HEK293 (cell line): ENCODE data around the gene NEK7.

Experiments
- GLI4 ChIP-seq: fragments of 450-650 bp; formaldehyde crosslinking; IDR thresholded peaks from 2 replicates; pipeline ENCODE4 v1.5.1; 2016; ENCODE audit warnings: missing biosample characterization, missing genetic modification characterization
- PRDM1 ChIP-seq: fragments of 450-650 bp; formaldehyde crosslinking; IDR thresholded peaks from 2 replicates; pipeline ENCODE4; 2016; ENCODE audit warnings: missing biosample characterization, missing genetic modification characterization
- REST ChIP-seq: fragments of 450-650 bp; formaldehyde crosslinking; IDR thresholded peaks from 2 replicates; pipeline ENCODE4 v1.5.1; 2016; ENCODE audit warnings: missing biosample characterization, missing genetic modification characterization
- SALL2 ChIP-seq: fragments of 450-650 bp; formaldehyde crosslinking; IDR thresholded peaks from 2 replicates; pipeline ENCODE4 v1.5.0; 2017; ENCODE audit warnings: missing biosample characterization, mild to moderate bottlenecking, missing genetic modification characterization, borderline replicate concordance
- ZBTB7A ChIP-seq: fragments of 450-650 bp; formaldehyde crosslinking; IDR thresholded peaks from 2 replicates; pipeline ENCODE4 v1.5.1; 2016; ENCODE audit warnings: low read depth, missing biosample characterization, missing genetic modification characterization
- ZNF223 ChIP-seq: fragments of 450-650 bp; formaldehyde crosslinking; IDR thresholded peaks from 2 replicates; pipeline ENCODE4 v1.5.1; 2016; ENCODE audit warnings: missing biosample characterization, missing genetic modification characterization
- ZNF239 ChIP-seq: fragments of 450-650 bp; formaldehyde crosslinking; IDR thresholded peaks from 2 replicates; pipeline ENCODE4 v1.5.1; 2016; ENCODE audit warnings: missing biosample characterization, missing genetic modification characterization
- ZNF518A ChIP-seq: fragments of 450-650 bp; formaldehyde crosslinking; conservative IDR thresholded peaks from 2 replicates; pipeline ENCODE4 v1.5.1; 2016; ENCODE audit warnings: low read depth, missing biosample characterization, missing genetic modification characterization
- ZNF585B ChIP-seq: fragments of 450-650 bp; formaldehyde crosslinking; IDR thresholded peaks from 2 replicates; pipeline ENCODE4 v1.5.1; 2016; ENCODE audit warnings: missing biosample characterization, missing genetic modification characterization
- ZNF645 ChIP-seq: fragments of 450-650 bp; formaldehyde crosslinking; IDR thresholded peaks from 2 replicates; pipeline ENCODE4; 2016; ENCODE audit warnings: missing biosample characterization, missing genetic modification characterization
- ZNF670 ChIP-seq: fragments of 450-650 bp; formaldehyde crosslinking; IDR thresholded peaks from 2 replicates; pipeline ENCODE4 v1.5.1; 2016; ENCODE audit warnings: missing biosample characterization, missing genetic modification characterization, low read depth
- ZNF76 ChIP-seq: fragments of 450-650 bp; formaldehyde crosslinking; IDR thresholded peaks from 2 replicates; pipeline ENCODE4; 2016; ENCODE audit warnings: low read depth, missing biosample characterization, missing genetic modification characterization, borderline replicate concordance
- ZNF843 ChIP-seq: fragments of 450-650 bp; formaldehyde crosslinking; IDR thresholded peaks from 2 replicates; pipeline ENCODE4 v1.5.1; 2016; ENCODE audit warnings: missing biosample characterization, missing genetic modification characterization
- TF ChIP-seq, protein P1 (sequence below): fragments of 450-650 bp; formaldehyde crosslinking; IDR thresholded peaks from 2 replicates; pipeline ENCODE4 v1.5.1; 2016; ENCODE audit warnings: missing biosample characterization, missing genetic modification characterization

DNA sequence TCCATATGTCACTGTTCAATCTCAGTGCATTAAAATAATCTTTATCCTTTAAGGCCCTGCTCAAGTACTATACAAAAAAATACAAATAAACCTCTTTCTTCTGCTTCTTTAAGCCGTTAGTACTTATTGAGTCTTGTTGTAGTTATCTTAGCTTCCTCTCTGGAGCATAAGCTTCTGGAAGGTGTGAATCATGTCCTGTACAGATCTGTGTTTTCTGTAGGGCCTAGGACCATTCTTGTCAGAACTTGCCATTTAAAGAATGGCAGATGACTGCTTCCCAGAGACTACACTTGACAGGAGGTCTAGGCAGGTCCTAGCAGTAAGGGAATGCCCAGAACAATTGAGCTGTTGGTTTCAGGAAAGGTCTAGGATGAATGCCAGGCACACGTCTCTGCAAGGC lies 12.9 kb downstream of the NEK7 start:
- no peak for TF ChIP-seq PRDM1 (tag by site-specific recombination)
- TF ChIP-seq, protein P1, sequence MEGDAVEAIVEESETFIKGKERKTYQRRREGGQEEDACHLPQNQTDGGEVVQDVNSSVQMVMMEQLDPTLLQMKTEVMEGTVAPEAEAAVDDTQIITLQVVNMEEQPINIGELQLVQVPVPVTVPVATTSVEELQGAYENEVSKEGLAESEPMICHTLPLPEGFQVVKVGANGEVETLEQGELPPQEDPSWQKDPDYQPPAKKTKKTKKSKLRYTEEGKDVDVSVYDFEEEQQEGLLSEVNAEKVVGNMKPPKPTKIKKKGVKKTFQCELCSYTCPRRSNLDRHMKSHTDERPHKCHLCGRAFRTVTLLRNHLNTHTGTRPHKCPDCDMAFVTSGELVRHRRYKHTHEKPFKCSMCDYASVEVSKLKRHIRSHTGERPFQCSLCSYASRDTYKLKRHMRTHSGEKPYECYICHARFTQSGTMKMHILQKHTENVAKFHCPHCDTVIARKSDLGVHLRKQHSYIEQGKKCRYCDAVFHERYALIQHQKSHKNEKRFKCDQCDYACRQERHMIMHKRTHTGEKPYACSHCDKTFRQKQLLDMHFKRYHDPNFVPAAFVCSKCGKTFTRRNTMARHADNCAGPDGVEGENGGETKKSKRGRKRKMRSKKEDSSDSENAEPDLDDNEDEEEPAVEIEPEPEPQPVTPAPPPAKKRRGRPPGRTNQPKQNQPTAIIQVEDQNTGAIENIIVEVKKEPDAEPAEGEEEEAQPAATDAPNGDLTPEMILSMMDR (tag by site-specific recombination) = no peak
- TF ChIP-seq GLI4 (tag by site-specific recombination) = no peak
- TF ChIP-seq ZNF223 (tag by site-specific recombination) = no peak
- no peak for TF ChIP-seq ZNF645
- TF ChIP-seq ZNF670 (tag by site-specific recombination) = no peak
- TF ChIP-seq ZNF76 (tag by site-specific recombination) = no peak
- TF ChIP-seq SALL2 (tag by site-specific recombination) = no peak
- no peak for TF ChIP-seq ZNF585B (tag by site-specific recombination)
- TF ChIP-seq ZBTB7A (tag by site-specific recombination) = no peak
- TF ChIP-seq ZNF518A (tag by site-specific recombination) = no peak
- no peak for TF ChIP-seq REST (tag by site-specific recombination)
- TF ChIP-seq ZNF843 (tag by site-specific recombination) = no peak
- no peak for TF ChIP-seq ZNF239 (tag by site-specific recombination)
